T-cell (primary cell): ENCODE measurements around the gene UBE2H. TPM values are rescaled to one million over a fixed set of nuclear protein-coding genes. Genes with fewer than 3 reads are reported as not detected.
A peak's percentile ranks its signal among the peaks of the same experiment; 100 is the strongest.

Experiments
- ATAC-seq, 4 experiments: fragments of 200-7000 bp in 3 of 4; fragments of 150-1000 bp in 1 of 4; cut with Tn5 transposase; replicated peaks in 1 of 4; 1 replicate in 3 of 4; 2 replicates in 1 of 4; pipeline ENCODE4 v1.10.0; 2021; ENCODE audit warnings: moderate library complexity in 3 of 4, mild to moderate bottlenecking in 2 of 4, moderate number of reproducible peaks in 1 of 4
- CTCF ChIA-PET, 2 donors: fragments of 300-600 bp; sonication (Branson Sonifier 250); formaldehyde crosslinking; loops; one replicate each; lab custom pipeline; 2022; ENCODE audit warnings: antibody characterized with exemption in 2 of 2; lab: Charles Lee
- POLR2A ChIA-PET, 2 donors: fragments of 300-600 bp; sonication (Branson Sonifier 250); formaldehyde crosslinking; loops; one replicate each; lab custom pipeline; 2022; ENCODE audit warnings: antibody characterized with exemption in 2 of 2; lab: Charles Lee
- DNase-seq, 35 experiments: peaks; one replicate each; pipeline versions ENCODE4 v3.0.0 to v3.0.0-alpha.2; 2013 to 2023
- H3K27ac ChIP-seq: one replicate; pipeline ENCODE4 v1.5.1; 2013; ENCODE audit warnings: low read length
- H3K27me3 ChIP-seq, 2 experiments: replicated peaks in 1 of 2; 1 replicate in 1 of 2; 2 replicates in 1 of 2; pipeline versions ENCODE4 v1.6.1 to v1.7.0; 2013; ENCODE audit warnings: low read length in 1 of 2, mixed read lengths in 1 of 2; ENCODE audit not compliant: control insufficient read depth in 2 of 2, insufficient read depth in 2 of 2; ENCODE audit errors: extremely low read depth in 1 of 2
- H3K36me3 ChIP-seq, 2 donors: 1 replicate in 1 of 2; 2 replicates in 1 of 2; pipeline versions ENCODE4 v1.6.1 to v1.7.0; 2013; ENCODE audit warnings: low read length in 1 of 2; ENCODE audit not compliant: control insufficient read depth in 2 of 2, insufficient read depth in 1 of 2; ENCODE audit errors: extremely low read depth in 1 of 2
- H3K4me1 ChIP-seq, 2 experiments: 1 replicate in 1 of 2; 2 replicates in 1 of 2; pipeline versions ENCODE4 v1.6.1 to v1.7.0; 2013; ENCODE audit warnings: low read length in 2 of 2, mixed read lengths in 1 of 2; ENCODE audit not compliant: insufficient read depth in 2 of 2, control insufficient read depth in 1 of 2; ENCODE audit errors: extremely low read depth in 1 of 2
- H3K4me3 ChIP-seq, 2 donors: 1 replicate in 1 of 2; 2 replicates in 1 of 2; pipeline versions ENCODE4 v1.5.1 to v1.7.0; 2013; ENCODE audit warnings: mild to moderate bottlenecking in 2 of 2, low read length in 1 of 2, moderate library complexity in 1 of 2; ENCODE audit not compliant: control insufficient read depth in 1 of 2; ENCODE audit errors: extremely low read depth in 1 of 2
- H3K9me3 ChIP-seq: 2 replicates; pipeline ENCODE4 v1.7.0; 2013
- H3K27ac Mint-ChIP-seq, 2 donors: one replicate each; pipeline ENCODE4 v1.8.0; 2020 to 2021; ENCODE audit warnings: mild to moderate bottlenecking in 2 of 2, mixed read lengths in 2 of 2
- H3K27me3 Mint-ChIP-seq, 2 donors: one replicate each; pipeline ENCODE4 v1.8.0; 2021 to 2022; ENCODE audit warnings: mixed read lengths in 2 of 2
- H3K36me3 Mint-ChIP-seq: one replicate; pipeline ENCODE4 v1.8.0; 2021; ENCODE audit warnings: mixed read lengths
- H3K4me1 Mint-ChIP-seq, 3 donors: one replicate each; pipeline ENCODE4 v1.8.0; 2020 to 2022; ENCODE audit warnings: mixed read lengths in 3 of 3, mild to moderate bottlenecking in 1 of 3
- H3K4me3 Mint-ChIP-seq, 3 donors: one replicate each; pipeline ENCODE4 v1.8.0; 2020 to 2022; ENCODE audit warnings: mild to moderate bottlenecking in 3 of 3, mixed read lengths in 3 of 3, moderate library complexity in 3 of 3
- H3K9me3 Mint-ChIP-seq, 3 donors: one replicate each; pipeline ENCODE4 v1.8.0; 2020 to 2022; ENCODE audit warnings: mixed read lengths in 3 of 3
- WGBS: methylation state at CpG from one replicate; pipeline ENCODE4 v1.1.5; 2013; ENCODE audit warnings: missing lambda C conversion rate; ENCODE audit not compliant: insufficient coverage; 5-methylcytosine and 5-hydroxymethylcytosine counted together
- total RNA-seq, 35 experiments: library from RNA in 6 of 35; stranded (reverse) in 6 of 35; fragments of 120-200 nt in 1 of 35; gene quantifications; one replicate each; pipeline versions ENCODE4 v1.2.1 to v1.2.4 and lab custom pipeline; 2013 to 2026

Gene UBE2H
- total RNA-seq, 5 donors from 2014 or later (not counting 1 experiment from before 2014, with no cell fraction given): 37.5 to 63.8 (median 50.1) TPM

DNA sequence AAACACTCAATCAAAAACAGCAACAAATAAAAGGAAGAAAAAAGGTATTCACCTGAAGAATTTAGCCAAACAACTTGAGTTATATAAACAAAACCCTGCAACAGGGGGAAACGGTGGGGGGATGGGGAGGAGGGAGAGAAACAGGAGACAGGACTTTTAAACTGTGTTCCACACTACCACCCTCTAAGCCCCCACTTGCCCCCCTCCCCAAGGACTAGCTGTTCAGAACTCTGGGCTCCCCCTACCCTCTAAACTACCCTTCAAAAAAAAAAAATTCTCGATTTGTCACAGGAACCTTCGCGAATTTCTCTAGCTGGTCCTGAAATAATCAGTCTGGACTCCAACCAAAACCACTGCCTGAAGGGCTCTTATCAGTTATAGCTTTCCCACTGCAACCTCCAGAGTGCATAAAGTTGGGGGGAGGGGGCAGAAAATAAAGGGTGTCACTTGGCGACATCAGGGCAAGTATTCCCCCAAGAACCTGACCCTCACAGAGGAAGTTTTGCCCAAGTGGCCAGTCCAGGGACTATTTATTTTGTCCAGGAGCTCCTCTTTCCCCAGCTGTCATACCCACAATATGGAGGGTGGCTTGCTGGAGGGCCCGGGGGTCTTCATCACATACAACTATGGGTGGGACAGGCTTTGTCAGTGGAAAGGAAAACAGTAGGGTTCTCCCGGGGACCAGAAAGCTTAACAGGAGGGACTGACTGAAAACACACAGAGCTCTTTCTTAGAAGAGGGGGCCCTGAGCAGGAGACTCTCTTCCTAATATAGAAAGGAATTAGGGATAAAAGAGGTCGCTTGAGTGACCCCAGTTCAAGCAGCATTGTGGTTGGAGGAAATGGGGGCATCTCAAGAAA lies 1.3 kb downstream of the UBE2H start:
- no peak overlapping the region for H3K27ac Mint-ChIP-seq
- Histone ChIP-seq H3K9me3 (no peaks in the 10 kb centered on the region), H3K4me1 (peaks cover 19 to 38% of the 10 kb centered on the region in 2 experiments), H3K27me3 (no peaks in the 10 kb centered on the region), H3K4me3 (peak overlapping the region; percentile 97 to 98), H3K36me3 (no peaks in the 10 kb centered on the region), H3K27ac (peak overlapping the region; percentile 93)
- ChIA-PET CTCF (interaction anchor here (0.5 to 0.8 kb wide), 5 partner anchors 30 to 1896 kb away, joined by 3 to 12 read pairs (median 5); partner anchors contain the start of gene KLHDC10 (in 1 of the 2)), POLR2A (interaction anchor here (0.6 to 0.7 kb wide), 3 partner anchors 37 to 489 kb away, joined by 3 to 6 read pairs (median 3); partner anchors contain the start of gene CEP41 (in 1 of the 2))
- H3K36me3 Mint-ChIP-seq: peaks cover 2% of the 10 kb centered on the region
- no peaks in the 10 kb centered on the region for H3K27me3 Mint-ChIP-seq
- no peaks in the 10 kb centered on the region for H3K9me3 Mint-ChIP-seq
- ATAC-seq (no peak), DNase-seq (peak in 3 of 35 experiments; percentile 1 to 22 (median 7))
- WGBS: 0% methylated on average over 1 of the region's 8 CpGs
- peaks cover 16 to 31% (median 21%) of the 10 kb centered on the region in 3 donors for H3K4me1 Mint-ChIP-seq
- no peak overlapping the region for H3K4me3 Mint-ChIP-seq

DNA sequence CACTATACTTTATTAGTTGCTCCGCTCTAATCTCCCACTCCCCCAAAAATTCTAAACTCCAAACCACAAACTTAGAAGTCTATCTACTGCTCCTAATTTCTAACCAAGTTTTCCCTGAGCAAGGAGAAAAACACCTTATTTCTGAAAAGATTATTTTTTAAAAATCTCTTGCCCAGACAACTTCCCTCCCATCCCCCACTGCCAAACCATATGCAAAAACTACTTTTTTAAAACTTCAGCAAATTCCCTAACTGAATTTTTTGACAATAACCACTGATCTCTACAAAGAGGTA lies 1.9 kb downstream of the UBE2H start:
- Mint-ChIP-seq H3K4me3 (no peak overlapping the region), H3K36me3 (peaks cover 4% of the 10 kb centered on the region), H3K27me3 (no peaks in the 10 kb centered on the region), H3K4me1 (peaks cover 19 to 33% (median 24%) of the 10 kb centered on the region in 3 donors), H3K27ac (no peak overlapping the region), H3K9me3 (no peaks in the 10 kb centered on the region)
- Histone ChIP-seq H3K27ac (peak overlapping the region; percentile 93), H3K9me3 (no peaks in the 10 kb centered on the region), H3K27me3 (no peaks in the 10 kb centered on the region), H3K4me1 (peaks cover 19 to 38% of the 10 kb centered on the region in 2 experiments), H3K4me3 (peak overlapping the region; percentile 97 to 98), H3K36me3 (no peaks in the 10 kb centered on the region)
- CTCF ChIA-PET: interaction anchor here in 1 of 2 donors (0.6 to 0.8 kb wide), 3 partner anchors 18 to 401 kb away, joined by 3 to 4 read pairs (median 3); partner anchors contain the start of gene KLHDC10
- 0% methylated on average over 1 of the region's 1 CpG for WGBS
- DNase-seq (no peak), ATAC-seq (no peak)
- POLR2A ChIA-PET: interaction anchor here (0.6 to 0.8 kb wide), 2 partner anchors 18 to 34 kb away, joined by 4 to 11 read pairs; no protein-coding TSS in a partner anchor

DNA sequence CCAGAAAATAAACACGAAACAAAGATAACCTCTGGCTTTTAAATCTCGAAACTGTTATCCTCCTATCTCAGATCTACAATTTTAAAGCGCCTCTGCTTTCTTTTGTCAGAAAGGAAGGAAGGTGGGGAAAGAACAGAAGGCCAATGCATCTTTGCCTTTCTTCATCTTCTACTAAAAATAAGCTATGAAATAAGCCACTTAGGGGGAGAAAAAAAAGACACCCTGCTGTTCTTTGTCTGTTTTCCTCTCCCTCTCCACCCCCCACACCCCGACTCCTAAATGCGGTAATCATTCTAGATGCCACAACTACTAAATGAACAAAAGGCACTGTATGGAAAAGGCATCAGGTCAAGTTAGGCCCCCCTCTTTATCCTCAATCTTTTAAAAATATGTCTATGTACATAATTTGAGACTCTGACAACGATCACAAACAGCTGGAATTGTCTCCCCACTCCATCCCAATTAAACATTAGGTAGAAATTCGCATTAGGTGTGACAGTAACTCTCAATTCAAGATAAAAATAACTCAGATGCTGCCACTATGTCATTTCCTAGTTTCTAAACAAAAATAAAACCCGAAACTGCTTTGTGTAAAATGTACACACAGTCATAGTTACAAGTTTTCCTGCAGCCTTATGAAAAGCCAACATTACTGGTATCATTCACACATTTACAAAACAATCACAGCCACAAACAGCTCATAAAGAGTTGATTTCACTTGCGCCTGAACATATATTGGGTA lies 2.4 kb downstream of the UBE2H start:
- peak overlapping the region; percentile 97 to 98 for H3K4me3 ChIP-seq
- Mint-ChIP-seq H3K9me3 (no peaks in the 10 kb centered on the region), H3K27ac (no peak overlapping the region), H3K36me3 (peaks cover 4% of the 10 kb centered on the region), H3K27me3 (no peaks in the 10 kb centered on the region), H3K4me1 (peaks cover 19 to 34% (median 24%) of the 10 kb centered on the region in 3 donors), H3K4me3 (no peak overlapping the region)
- H3K27ac ChIP-seq: peak overlapping the region; percentile 93
- ChIA-PET CTCF (interaction anchor here in 1 of 2 donors (0.6 to 0.8 kb wide), 3 partner anchors 18 to 400 kb away, joined by 3 to 4 read pairs (median 3); partner anchors contain the start of gene KLHDC10), POLR2A (interaction anchor here (0.6 to 0.8 kb wide), 4 partner anchors 17 to 128 kb away, joined by 4 to 11 read pairs (median 6); no protein-coding TSS in a partner anchor)
- H3K9me3 ChIP-seq: no peaks in the 10 kb centered on the region
- H3K36me3 ChIP-seq: peaks cover 0 to 2% of the 10 kb centered on the region in 2 donors
- no peaks in the 10 kb centered on the region for H3K27me3 ChIP-seq
- ATAC-seq: no peak
- peaks cover 19 to 38% of the 10 kb centered on the region in 2 experiments for H3K4me1 ChIP-seq
- peak in 2 of 35 experiments; percentile 9 to 33 for DNase-seq
- WGBS: 20% methylated on average over 1 of the region's 9 CpGs

DNA sequence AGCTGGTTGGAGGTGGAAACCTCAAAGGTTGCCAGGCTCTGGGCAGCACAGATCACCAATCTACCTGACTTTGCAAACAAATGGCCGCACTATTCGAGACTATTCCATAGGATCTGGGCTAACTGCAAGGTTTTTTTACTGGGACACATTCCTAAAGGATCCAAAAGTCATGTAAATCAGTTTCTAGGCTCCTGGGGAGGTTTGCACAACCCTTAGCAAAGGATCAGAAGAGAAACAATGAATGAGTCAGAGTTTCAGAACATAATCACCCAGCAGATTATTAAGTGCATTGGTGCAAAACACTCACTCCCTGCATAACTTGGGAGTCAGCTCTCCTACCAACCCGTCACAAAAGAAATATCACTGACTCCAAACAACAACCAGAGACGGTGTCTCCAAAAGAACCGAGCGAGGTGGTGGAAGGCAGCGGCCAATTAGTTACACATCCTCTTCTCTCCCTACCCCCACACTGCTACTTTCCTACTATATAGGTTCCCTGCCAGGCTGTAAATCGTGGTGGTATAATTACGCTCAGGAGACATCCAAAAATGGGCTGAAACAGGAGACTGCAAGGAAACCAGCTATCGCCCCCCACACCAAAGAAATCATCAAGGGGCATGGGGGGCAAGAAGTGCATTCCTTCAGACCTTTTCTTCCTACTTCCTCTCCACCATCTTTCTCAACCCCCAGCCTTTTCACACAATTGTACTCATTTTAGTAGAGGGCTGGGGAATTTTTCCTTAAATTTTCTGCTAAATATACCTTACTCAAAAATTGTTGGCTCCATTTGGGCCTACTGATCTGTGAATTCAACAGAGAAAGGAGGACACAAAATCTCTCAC lies 3.2 kb downstream of the UBE2H start:
- Histone ChIP-seq H3K4me1 (peaks cover 19 to 38% of the 10 kb centered on the region in 2 experiments), H3K27ac (peak overlapping the region; percentile 93), H3K4me3 (peak overlapping the region; percentile 97 to 98), H3K27me3 (no peaks in the 10 kb centered on the region), H3K36me3 (peaks cover 0 to 4% of the 10 kb centered on the region in 2 donors), H3K9me3 (no peaks in the 10 kb centered on the region)
- H3K9me3 Mint-ChIP-seq: no peaks in the 10 kb centered on the region
- no peak overlapping the region for H3K27ac Mint-ChIP-seq
- H3K27me3 Mint-ChIP-seq: no peaks in the 10 kb centered on the region
- peak in 3 of 4 experiments; percentile 10 to 27 (median 16) for ATAC-seq
- 11% methylated on average over 7 of the region's 10 CpGs for WGBS
- POLR2A ChIA-PET: interaction anchor here (0.6 to 0.7 kb wide), 6 partner anchors 55 to 986 kb away, joined by 3 to 8 read pairs (median 5); no protein-coding TSS in a partner anchor
- H3K4me1 Mint-ChIP-seq: peaks cover 27 to 43% (median 32%) of the 10 kb centered on the region in 3 donors
- CTCF ChIA-PET: interaction anchor here in 1 of 2 donors (0.6 to 1.2 kb wide), 3 partner anchors 46 to 349 kb away, joined by 3 to 5 read pairs (median 3); no protein-coding TSS in a partner anchor
- no peak overlapping the region for H3K4me3 Mint-ChIP-seq
- peaks cover 13% of the 10 kb centered on the region for H3K36me3 Mint-ChIP-seq
- peak in 2 of 35 experiments; percentile 9 to 17 for DNase-seq

DNA sequence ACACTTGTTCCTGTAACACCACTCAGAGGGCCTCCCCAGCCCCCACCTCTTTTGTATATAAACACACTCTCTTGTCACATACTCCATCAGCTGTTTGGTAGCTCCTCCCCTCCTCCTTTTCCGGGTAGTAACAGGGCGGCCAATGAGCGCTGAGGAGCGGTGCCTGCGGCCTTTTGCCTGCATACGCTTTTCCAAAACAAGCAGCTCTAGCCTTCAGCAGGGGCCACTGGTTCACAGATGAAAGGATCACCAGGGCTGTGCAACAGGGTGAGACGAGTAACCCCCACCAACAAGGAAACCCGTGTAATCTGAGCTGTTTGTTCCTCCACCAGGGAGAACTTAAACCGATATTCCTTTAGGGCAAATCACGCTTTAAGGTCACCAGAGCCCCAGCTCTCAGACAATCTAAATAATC lies 3.9 kb downstream of the UBE2H start:
- no peaks in the 10 kb centered on the region for H3K27me3 ChIP-seq
- no peak overlapping the region for H3K27ac Mint-ChIP-seq
- peaks cover 17% of the 10 kb centered on the region for H3K36me3 Mint-ChIP-seq
- H3K27me3 Mint-ChIP-seq: no peaks in the 10 kb centered on the region
- 0% methylated on average over 4 of the region's 10 CpGs for WGBS
- POLR2A ChIA-PET: interaction anchor here (0.6 to 0.7 kb wide), 8 partner anchors 20 to 1145 kb away, joined by 3 to 8 read pairs (median 4); no protein-coding TSS in a partner anchor
- peak; percentile 76 to 78 (median 77) for ATAC-seq
- peak; percentile 64 to 88 (median 76) for DNase-seq
- H3K9me3 ChIP-seq: no peaks in the 10 kb centered on the region
- CTCF ChIA-PET: interaction anchor here in 1 of 2 donors (0.6 to 1.2 kb wide), 3 partner anchors 45 to 349 kb away, joined by 3 to 5 read pairs (median 3); no protein-coding TSS in a partner anchor
- H3K4me3 Mint-ChIP-seq: no peak overlapping the region
- peak overlapping the region; percentile 93 for H3K27ac ChIP-seq
- peaks cover 3 to 4% of the 10 kb centered on the region in 2 donors for H3K36me3 ChIP-seq
- H3K4me1 Mint-ChIP-seq: peaks cover 27 to 44% (median 33%) of the 10 kb centered on the region in 3 donors
- no peaks in the 10 kb centered on the region for H3K9me3 Mint-ChIP-seq
- H3K4me1 ChIP-seq: peaks cover 19 to 38% of the 10 kb centered on the region in 2 experiments
- peak overlapping the region; percentile 97 to 98 for H3K4me3 ChIP-seq
